ENCODE data around the gene SATB1.
"Not testable (repeated sequence)": the region's sequence is repeated elsewhere in the genome, so short reads cannot be mapped to it uniquely, and the experiment has no call there.

The SATB1 gene

DNA sequence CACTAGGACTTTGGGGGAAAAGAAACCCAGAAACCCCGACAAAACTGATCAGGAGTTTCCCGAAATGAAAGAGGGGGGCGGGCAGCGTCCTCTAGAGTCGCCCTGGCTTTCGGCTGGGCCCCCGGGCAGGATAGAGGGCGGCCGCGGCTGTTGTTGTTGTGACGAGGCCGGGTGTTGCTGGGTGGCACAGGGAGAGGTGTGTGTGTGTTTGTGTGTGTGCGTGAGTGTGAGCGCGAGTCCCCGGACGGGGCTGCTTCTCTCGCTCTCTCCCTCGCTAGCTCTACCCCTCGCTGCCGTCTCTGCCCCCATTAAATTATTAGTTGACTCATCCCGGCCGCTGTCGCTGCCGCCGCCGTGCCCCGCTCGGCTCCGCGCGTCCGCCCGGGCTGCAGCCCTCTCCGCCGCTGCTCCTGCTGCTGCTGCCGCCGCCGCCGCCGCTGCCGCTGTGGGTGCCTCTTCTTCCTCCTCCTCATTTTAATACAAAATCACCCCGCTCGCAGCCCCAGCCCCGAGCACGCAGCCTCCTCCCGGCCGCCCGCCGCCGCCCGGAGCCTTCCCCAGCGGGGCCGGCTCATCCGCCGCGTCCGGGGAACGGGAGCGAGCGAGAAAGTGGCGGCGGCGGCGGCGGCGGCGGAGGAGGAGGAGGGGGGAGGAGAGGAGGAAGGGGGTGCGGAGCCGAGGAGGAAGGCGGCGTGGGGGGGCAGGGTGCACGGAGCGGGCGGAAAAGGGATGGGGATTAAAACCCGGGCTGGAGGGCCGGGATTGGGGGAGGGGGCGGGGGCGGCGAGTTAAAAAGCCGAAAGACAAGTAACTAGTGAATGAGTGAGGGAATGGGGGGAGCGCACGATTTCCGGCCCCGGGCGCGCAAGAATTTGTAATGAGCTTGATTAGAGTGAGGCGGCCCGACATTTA lies at the start of gene SATB1:
Gene SATB1, minus strand, starts transcription at position 611 of the 912 bp plus-strand sequence. CDS start 4,372 bp downstream, outside the sequence.
- peak in 1 of 2 donors; percentile 53 for DNase-seq (ENCODE audit: low read depth in 2 of 2)

DNA sequence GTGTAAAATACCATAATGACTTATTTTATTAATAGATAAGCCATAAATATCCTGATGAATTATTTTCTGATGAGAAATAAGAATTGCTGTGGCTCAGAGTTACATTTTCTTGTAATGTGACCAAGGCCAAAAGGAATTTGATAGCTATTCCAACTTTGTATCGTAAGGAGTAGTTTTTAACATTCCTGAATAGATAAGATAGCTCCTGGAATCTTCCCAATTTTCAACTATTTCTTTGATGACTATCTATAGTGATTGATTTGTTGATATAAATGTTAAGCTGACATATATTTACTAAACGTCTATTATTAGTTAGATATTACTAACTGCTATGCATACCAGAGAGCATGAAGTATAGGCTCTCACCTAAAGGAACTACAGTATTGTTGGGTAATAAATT lies 49.1 kb upstream of the SATB1 start:
- no peak for DNase-seq (ENCODE audit: low read depth in 2 of 2)

DNA sequence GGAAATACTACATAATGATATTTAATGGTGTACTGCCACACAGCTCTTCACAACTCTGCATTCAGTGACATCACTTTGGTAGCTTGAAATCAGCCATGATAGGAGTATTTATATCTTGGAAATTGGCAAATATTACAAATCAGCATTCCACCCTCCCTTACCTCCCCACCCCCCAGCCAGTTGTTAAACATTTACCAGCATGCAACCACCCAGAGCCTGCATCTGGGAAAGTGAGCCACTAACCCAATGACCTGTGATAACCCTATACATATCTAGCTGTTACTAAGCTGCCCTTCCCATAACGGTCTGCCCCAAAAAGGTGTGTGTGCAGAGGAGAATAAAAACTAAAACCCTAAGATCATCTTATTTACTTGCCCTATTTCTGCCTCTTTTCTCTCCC lies 44.6 kb upstream of the SATB1 start:
- no peak for DNase-seq (ENCODE audit: low read depth in 2 of 2)

DNA sequence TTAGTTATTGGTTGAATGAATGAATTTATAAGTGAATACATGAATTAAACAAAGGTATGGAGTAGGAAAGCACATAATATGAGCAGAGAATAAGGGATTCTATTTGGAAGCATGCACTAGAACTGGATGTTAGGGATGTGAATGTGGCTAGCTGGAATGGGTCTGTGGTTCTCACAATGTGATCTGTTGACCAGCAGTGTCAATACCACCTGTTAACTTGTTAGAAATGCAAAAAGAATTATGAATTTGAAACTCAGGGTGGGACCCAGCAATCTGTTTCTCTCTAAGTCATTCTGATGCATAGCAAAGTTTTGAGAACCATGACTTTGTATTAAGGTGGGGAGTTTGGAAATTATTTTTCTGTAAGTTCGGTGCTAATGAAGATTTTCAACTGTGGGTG lies 41.0 kb upstream of the SATB1 start:
- DNase-seq (ENCODE audit: low read depth in 2 of 2): no peak

DNA sequence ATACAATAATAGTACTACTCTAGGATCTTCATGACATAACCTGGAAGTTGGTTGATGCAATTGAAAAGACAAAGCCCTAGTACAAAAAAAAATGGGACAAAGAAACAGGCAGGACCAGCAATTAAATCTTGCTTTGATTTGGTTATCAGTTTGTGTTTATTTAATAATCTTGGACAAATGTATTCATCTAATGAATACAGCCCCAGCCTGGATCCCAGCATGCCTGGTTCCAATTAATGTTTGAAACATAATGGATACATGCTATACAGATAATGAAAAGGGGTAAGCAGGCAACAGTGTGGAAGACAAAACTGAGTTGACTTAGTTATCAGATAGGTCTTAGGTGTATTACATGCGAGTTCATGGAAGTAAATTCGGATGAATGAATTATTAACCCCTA lies 29.6 kb upstream of the SATB1 start:
- no peak for DNase-seq (ENCODE audit: low read depth in 2 of 2)

DNA sequence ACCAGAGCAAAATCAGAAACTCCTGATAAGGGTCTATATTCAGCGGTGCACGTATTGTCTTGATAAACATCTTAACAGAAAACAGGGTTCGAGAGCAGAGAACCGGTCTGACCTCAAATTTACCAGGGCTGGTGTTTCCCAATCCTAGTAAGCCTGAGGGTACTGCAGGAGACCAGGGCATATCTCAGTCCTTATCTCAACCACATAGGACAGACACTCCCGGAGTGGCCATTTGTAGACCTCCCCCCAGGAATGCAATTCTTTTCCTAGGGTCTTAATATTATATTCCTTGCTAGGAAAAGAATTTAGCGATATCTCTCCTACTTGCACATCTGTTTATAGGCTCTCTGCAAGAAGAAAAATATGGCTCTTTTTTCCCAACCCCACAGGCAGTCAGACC lies 24.5 kb upstream of the SATB1 start:
- DNase-seq (ENCODE audit: low read depth in 2 of 2): not testable (repeated sequence)

DNA sequence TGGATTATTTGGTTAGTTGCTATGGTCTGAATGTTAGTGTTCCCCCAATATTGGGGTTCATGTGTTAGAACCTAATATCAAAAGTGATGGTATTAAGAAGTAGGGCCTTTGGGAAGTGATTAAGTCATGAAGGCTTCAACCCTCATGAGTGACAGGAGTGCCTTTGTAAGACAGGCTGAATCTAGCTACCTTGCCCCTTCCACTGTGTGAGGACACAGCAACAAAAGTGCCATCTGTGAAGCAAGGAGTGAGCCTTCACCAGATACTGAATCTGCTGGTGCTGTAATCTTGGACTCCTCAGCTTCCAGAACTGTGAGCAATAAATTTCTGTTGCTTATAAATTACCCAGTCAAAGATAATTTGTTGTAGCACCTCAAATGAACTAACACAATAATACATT lies 22.6 kb upstream of the SATB1 start:
- no peak for DNase-seq (ENCODE audit: low read depth in 2 of 2)

DNA sequence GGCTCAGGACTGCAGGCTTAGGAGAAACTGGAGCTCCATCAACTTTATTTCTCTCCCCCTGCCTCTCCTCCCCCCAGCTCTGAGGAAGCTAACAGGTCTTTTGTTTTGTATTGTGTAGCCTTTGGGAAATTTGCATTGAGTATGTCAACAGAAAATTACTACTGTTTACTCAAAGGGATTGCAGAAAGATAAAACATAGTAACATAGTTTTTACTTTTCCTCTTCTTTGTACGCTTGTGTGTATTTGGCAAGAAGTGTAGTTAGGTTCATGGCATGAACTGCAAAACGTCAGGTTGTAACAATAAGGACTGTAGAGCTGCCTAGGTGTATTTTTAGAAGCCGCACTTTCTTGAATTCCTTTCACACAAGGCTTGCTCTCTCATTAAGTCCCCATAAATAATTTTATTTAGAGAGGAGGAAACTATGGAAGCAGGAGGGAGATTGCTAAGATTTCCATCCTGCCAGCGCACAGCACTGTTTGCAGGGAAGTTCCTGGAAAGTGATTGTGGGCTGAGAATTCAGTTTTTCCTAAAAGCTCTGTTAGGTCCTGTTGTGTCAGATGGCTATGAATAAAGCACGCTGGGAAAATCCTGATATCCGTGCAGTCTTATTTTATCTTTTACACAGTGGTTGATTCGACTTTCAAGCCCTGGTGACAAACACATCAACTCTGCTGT lies 21.1 kb upstream of the SATB1 start:
- DNase-seq (ENCODE audit: low read depth in 2 of 2): no peak

DNA sequence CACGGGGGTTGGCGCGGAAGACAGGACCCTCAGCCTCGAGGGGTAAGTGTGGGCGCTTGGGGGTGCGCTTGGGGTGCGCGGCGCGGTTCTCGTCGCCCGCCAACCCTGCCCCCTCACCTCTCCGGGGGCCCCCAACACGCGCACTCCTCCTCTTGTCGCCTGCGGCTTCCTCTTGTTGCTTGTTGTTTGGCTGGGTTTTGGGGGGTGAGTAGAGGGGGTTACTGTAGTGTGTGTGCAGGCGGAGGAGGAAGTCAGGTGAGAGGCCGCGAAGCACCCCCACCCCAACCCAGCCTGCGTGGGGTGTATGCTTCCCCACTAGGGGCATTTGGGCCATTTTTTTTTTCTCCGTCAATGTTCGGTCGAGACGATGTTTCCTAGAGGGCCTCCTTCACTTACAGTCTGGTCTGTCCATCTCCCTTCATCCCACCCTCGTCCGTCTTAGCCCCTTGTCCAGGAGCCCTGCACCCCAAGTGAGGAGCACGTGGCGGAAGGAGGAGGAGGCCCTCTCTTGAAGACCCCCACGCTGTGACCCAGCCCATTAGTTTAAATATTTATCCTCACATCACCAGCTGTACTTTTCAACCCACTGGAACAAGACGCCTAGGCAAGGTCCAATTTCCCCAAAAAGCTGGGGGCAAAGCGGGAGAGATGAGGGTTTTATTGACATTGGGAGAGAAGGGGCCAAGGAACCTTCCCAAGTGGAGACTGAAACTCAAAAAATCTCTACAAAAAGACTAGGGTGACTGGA lies 20.4 kb upstream of the SATB1 start:
- peak; percentile 67 to 71 for DNase-seq (ENCODE audit: low read depth in 2 of 2)

DNA sequence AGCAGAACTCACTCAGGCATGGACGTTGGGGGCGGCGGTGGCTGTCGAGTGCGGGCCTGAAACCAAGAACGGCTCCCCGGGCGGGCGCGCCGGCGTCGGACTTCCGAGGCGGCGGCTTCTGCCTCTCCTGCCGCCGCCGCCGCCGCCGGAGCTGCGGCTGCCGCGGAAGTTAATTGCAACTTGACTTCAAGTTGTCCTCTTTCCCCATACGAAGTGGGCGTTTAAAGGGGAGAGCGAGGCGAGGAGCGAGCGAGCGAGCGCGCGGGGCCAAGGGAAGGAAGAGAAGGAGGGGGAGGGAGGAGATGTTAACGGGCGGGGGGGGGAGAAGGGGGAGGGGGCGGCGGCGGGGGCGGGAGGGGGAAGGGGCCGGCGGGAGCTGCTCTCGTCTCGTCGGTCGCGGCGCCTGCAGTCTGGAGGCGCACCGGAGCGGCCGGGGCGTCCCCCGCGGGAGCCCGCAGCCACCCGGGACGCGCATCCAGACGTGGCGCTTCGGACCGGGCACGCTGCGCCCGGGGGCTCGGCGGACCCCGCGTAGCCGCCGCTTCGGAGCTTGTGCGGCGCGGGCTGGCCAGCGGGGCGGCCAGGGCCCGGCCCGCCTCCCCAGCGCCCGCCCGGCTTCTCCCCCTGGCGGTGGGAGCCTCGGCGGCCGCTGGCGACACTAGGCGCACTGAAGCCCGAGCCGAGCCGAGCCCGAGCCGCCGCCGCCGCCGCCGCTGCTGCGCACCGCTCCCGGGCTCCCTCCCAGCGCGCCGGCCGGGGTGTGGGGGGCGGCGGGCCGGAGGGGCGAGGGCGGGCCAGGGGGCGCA lies 19.7 kb upstream of the SATB1 start:
- peak in 1 of 2 donors; percentile 73 for DNase-seq (ENCODE audit: low read depth in 2 of 2)

DNA sequence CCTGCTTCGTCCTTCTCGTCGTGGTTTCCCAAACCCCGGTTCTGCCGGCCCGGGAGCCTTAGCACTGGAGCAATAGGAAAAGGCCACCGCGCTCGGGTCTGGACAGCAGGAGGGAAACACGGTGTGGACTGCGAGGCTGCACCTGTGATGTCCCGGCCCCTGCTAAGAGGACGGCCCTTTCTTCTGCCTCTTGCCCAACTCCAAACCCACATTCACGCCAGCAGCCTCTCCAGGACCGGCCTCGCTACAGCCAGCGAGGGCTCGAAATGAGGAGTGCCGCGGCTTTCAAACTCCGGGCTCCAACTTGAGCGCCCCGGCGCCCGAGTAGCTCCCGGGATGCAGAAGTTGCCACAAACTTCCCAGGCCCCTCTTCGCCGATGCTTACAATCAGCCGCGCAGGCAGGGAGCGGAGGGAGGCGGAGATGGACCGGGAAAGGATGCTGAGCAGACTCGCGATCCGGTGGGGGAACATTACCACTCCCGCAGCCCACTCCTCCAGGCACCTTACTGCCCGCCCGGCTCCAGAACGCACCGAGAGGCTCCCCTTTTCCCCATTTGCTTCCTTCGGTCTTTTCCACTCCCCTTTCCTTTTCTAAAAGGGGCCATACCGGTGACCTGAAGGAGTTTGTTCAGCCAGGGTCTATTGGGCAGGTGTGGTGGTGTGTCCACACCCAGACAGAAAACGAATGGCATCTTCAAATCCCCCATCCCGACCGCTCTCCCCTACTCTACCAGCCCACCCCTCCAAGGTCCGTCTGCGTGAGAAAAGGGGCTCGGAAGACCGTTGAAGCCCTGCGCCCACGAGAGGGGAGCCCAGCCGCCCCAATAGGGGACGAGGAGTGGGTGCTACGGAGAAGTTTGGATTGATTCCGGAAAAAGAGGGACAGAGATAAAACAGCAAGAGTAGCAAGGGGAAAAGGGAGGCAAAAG lies 18.8 kb upstream of the SATB1 start:
- DNase-seq (ENCODE audit: low read depth in 2 of 2): no peak

DNA sequence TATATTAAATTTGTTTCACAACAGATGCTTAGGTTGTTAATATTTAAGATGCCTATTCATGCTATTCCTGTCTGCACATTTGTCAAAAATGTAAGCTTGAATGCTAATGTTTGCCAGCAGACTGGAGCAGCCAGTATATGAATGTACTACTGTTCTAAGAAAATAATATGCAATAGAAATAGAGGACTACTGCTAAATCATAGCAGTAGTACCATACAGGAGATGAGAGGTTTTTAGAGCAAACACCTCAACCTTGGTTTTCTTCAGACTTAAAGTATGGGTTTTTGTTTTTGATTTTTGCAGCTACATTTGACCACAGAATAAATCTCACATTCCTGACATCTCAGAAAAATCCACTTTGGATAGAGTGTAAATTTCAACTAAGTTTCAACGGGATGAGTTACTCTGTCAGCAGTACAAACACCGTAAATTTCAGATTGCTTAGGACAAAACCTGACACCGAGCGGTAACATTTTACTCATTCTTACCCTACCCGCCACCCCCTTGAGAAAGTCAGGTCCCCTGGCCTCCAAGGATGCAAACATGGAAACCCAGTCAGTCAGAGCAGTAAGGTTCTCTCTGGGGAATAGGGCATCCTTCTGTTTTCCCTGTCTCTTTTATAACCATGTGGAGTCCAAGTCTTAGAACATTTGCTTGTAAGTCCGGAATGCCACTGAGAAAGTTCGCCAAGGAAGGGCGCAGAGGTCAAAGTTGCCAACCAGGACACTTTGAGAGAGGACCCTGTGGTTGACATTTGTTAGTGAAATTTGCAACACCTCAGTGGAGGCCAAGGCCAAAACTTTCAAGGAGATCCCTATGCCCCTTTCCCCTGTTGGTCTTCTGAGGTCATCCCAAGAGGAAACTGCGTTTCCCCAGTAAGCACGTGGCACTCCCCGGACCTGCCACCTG lies 17.9 kb upstream of the SATB1 start:
- DNase-seq (ENCODE audit: low read depth in 2 of 2): no peak

DNA sequence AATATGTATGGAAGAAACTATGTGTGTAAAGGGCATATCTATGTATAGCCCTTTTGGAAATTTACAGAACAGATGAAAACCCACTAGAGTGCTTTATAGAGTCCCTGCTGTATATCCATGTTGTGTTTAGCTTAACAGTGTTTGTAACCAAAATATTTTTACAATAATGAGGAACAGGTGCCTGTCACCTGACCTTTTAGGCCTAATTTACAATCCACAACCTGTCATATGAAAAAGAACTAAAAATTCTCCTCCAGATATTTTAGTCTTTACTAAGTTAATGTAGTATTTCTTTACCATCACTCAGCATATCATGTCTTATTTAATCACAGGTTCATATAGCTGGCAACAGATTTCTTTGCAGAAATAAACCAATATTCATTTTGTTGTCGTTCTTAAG lies 16.4 kb upstream of the SATB1 start:
- DNase-seq (ENCODE audit: low read depth in 2 of 2): no peak

DNA sequence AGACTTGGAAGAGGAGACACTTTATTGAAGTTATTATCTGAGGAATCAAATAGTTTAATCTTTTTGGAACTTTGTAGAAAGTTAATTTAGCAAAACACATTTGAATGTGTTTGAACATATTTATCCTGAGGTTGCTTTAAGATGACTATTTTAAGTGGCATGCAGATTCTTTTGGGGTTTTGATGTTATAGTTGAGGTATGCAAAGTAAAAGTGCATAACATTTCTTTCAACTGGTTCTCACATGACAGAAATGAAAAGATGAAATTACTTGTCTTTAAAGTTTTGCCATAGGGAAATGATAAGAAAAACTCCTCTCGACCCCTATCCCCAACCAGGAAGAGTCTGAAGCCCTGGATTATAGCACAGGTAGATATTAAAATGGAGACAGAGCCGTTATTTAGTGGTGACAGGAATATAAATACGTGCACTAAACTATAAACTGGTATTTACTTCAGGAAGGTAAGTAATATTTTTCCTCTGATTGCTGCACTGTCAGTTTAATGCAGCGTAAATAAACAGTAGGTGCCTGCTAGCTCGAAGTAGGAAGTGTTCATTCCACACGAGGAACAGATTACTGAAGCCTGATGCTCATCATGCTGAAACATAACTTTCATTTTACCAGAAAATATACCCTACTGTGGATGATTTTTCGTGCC lies 15.1 kb upstream of the SATB1 start:
- DNase-seq (ENCODE audit: low read depth in 2 of 2): no peak

DNA sequence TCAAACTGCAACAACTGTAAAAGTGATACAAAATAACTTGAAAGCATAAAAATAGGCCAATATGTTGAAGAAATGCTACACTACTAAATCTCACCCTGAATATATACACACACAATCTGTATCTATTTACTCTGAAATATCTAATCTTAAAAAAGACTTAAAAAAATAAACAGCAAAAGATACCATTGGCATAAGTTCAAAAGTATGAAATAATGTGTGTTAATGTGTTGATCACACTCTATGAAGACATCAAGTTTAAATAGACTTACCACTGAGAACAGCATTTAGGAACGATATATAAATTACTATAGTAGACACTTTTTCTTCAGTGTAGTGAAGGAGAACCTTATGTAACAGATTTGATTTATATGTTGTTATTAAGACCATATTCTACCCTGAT lies 14.1 kb upstream of the SATB1 start:
- no peak for DNase-seq (ENCODE audit: low read depth in 2 of 2)

DNA sequence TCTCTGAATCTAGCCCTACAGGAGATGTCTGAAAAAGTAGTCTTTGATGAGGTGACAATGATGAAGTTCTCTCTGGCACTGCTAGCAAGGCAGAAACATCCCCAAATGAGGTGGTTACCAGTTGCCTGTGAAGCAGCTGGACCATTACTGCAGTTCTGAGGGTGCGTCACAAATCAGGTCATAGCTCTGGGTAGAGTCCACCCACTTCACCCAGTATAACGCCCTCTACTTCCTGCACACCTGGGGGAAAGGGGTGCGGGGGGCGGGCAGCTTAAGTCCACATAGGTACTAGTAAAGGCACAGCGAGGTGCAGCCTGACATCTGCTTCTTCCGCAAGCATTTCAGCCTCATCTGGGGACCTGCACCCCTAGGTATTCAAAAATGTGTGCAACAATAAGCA lies 13.4 kb upstream of the SATB1 start:
- peak in 1 of 2 donors; percentile 39 for DNase-seq (ENCODE audit: low read depth in 2 of 2)

DNA sequence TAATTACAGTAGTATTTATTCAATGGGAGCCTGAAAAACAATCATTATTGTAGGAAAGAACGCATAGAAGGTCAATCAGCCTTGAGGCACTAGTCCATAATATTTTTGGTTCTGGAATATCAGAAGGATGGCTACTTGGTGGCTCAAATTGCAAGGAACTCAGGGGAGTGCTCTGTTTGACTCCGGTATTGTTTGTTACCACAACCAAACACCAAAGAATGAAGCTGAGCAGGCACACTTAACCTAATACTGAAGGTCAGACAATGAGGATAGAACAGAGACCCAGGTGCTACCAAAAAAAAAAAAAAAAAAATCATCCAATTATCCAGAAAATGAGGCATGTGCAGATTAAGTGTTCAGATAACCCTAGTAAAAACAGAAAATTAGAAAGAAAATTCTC lies 11.1 kb upstream of the SATB1 start:
- no peak for DNase-seq (ENCODE audit: low read depth in 2 of 2)

DNA sequence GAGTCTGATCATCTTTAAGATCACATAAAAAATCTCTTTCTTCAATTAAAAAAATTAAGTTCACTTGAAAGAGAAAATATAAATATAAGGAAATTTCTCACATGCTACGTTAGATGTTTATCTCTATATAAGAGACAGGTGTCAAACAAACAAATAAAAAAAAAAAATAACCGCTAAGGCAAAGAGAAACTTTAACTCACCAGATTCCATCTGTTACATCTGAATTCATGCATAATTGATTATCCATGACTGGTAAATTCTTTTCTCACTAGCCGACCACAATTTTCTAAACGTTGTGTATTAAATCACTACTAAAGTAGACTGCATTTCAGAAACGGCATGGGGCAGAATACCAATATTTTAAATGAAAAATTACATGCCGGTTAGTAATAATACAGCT lies 9.6 kb upstream of the SATB1 start:
- DNase-seq (ENCODE audit: low read depth in 2 of 2): no peak

DNA sequence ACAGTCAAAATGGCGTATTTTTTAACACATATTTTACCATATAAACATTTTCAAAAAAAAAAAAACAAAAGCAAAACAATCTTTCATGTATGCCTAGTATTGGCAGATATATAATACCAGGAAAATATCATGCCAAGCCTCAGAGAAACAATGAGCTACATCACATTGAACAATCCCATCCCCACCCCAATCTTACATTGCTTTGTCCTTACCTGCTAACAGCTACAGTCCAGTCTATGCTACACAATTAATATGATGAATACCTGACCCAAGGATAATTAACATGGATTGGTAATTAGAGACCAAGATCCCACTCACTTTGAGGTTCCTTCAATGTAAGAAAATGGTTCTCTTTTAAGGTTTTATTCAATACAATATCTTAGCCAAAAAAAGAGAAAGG lies 7.6 kb upstream of the SATB1 start:
- no peak for DNase-seq (ENCODE audit: low read depth in 2 of 2)
